ENCODE measurements around the gene MYO16.
"Not testable (repeated sequence)": the region's sequence is repeated elsewhere in the genome, so short reads cannot be mapped to it uniquely, and the experiment has no call there.

The MYO16 gene

DNA sequence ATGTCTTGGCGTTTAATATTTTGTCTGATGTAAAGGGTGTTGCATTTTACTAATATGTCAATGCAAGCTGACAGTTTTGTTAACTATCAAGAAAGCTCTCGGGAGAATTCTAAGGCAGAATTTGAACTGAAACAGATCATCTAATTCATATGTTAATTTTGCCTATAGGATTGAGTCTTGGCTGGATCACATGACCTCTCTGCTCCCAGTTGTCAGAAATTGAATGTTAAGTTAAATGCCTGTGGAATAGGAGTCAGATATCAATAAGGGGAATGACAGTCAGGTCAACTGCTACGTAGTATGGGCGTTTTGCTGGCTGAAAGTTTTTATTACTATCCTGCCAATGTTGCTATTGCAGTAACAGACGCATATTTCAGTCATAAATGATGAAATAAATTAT is 358.5 kb downstream of the MYO16 start:
- DNase-seq: no peak

GRCh38 chr13:108991416-108991815 is 362.0 kb downstream of the MYO16 start:
- DNase-seq: not testable (repeated sequence)

DNA sequence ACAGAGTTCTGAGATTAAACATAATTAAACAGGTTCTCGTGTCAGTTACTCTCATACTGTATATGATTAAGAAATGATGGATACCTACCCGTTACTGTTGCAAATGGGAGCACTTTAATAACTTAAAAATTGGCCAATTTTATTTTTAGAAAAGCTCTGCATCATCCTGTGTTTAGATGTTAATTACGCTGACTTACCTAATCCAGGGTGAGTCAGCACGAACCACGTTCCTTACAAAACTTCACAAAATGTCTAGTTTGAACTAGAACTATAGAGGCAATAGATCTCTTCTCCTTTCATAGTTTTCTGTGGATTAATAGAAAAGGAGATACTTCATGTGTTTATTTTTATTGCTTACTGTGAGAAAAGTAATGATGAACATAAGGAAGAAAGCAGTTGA is 363.9 kb downstream of the MYO16 start:
- no peak for DNase-seq

DNA sequence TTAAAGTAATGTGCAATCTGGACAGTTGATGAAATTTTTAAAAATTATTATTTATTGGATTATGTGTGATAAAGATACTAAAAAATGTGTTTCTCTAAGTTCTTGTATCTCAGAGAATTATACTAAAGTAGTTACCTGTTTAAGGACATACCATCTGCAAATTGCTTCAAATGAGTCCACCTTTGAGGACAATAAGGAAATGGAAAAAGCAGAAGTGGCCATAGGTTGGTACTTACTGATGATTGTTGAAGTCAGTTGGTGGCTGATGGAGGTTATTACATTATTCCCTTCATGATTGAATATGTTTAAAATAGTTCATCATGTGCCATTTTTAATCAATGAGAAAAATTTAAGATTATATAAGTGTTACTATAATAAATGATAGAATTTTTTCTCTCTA is 367.0 kb downstream of the MYO16 start:
- DNase-seq: no peak

GRCh38 chr13:109000207-109000606 is 370.8 kb downstream of the MYO16 start:
- no peak for DNase-seq

DNA sequence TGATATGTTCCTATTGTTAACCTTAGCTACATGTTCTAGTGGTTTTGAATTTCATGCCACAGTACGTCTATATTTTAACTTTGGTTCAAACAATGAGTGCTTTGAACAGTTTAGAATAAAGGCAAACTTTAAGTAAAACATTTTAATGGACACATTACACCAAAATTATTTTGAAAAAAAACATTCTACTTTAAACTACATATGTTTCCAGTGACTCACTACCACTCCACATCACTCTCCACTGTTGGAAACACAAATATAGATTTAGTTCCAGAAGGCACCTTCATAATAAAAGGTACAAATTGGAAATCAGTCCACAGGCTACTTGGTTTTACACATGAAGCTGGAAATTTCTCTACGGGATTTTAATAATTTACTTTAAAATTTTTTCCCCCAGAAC is 373.5 kb downstream of the MYO16 start:
- DNase-seq: no peak

DNA sequence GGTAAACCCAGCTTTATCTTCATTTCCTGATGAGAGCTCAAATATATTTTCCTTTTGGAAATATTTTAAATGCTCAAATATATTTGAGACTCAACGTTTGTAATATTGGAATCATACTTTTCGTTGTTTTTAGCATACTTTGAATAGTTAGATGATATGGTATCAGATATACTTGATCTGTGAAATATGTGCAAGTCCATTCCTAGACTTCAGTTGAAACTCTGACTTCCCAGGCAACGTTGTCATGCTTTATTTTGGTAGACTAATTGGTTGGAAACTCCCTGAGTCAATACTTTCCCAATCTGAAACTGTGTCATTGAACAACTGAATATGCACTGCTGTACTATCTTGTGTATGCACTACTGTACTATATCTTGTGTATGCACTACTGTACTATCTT is 378.5 kb downstream of the MYO16 start:
- DNase-seq: no peak

GRCh38 chr13:109009756-109010155 is 380.3 kb downstream of the MYO16 start:
- no peak for DNase-seq

- no peak for DNase-seq
Measured at GRCh38 chr13:109010912-109011311, 381.5 kb downstream of the MYO16 start.

- DNase-seq: no peak
Measured at GRCh38 chr13:109012115-109012514, 382.7 kb downstream of the MYO16 start.

DNA sequence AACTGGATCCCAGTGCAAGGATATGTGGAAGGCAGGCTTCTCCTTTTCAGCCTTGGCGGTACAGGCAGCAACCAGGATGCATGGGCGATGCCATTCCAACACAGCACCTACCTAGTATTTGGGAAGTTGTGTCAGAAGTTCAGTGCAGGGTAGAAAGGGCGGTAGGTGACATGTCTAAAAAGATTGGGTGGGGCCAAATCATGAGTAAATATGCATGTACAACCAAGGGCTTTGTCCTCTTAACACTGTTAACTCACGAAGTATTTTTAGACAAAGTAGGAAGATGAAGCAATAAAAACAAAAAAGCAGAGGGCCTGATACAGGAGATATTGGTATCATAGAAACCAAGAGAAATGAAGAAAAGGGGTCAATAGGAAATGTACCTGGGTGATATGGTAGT is 392.1 kb downstream of the MYO16 start:
- DNase-seq: no peak

GRCh38 chr13:109024611-109025010 is 395.2 kb downstream of the MYO16 start:
- DNase-seq: no peak

DNA sequence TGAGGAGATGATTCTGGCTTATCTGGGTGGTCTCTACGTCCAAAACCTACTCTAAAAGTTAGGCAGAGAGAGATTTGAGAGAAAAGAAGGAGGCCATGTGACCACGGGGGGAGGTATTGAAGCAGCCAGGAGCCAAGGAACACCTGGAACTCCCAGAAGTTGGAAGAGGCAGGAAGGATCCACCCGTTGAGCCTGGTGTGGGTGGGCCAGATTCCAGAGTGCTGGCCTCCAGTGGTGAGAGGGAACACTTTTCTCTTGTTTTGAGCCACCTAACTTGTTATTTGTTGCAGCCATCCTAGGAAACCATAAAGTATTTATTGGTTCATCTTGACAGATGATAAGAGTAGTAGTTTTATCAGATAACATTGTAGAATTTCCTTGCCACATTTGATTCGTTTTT is 396.9 kb downstream of the MYO16 start:
- no peak for DNase-seq

DNA sequence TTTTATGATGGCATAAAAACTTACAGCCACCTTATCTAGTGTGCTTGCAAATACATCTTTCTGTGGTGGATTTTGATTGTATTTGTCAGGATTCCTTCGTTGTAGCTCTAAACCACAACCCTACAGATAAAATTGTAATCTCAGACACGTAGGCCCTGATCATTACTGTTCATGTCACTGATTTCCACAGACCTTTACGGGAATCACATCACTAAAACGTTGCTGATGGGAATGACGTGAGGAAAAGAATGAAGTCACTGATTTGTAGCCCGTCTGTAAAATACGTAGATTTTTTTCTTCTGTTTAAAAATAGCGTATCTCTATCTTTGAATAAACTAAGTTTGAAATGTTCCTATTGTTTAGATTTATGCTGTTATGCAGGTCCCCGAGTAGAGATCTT is 399.2 kb downstream of the MYO16 start:
- no peak for DNase-seq

DNA sequence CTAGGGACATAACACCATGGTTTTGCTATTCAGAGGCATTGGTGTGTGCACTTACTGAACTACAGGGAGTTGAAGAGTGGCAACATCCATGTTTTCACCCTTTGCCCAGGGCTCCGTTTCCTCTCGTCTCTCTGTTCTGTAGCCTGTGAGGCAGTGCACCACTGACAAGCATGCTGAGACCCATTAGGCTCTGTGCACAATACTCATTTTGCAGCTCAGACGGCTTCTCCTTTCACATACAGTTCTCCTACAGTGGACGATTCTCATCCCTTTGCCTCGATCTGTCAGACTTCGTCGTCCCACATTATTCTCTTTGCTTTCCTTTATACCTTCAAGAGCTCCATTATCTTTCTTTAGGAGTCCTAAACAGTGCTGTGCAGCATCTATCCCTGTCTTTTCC is 403.7 kb downstream of the MYO16 start:
- DNase-seq: no peak

DNA sequence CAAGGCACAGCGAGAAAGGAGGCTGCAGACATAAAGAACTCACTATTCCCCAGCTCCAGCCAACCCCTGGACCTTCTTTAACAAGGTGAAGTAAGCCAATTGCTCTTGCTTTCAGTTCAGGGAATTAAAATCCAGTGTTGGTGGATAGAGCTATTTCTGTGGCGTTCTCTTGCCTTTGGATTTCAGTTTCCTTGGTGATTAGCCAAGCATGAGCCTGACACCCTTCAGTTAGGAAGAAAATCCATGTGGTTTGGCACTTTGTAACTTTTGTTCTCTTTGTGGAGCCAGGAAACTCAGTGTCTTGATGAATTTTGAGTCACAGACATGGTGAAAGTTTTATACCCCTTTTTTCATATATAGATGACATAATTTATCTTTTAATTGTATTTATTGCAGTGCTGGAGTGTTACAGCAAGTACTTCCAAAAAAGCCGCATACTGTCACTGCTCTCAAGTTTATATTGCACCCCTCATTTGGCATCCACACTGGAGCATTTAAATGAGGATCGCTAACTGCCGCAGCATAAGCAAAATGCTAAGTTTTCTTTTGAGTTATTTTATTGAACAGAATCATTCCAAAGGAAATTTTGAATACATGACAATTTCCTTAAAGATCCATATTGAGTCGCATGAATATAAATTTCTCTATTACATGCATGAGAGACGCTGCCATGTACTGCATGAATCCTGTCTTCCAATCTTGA is 406.8 kb downstream of the MYO16 start:
- no peak for DNase-seq

DNA sequence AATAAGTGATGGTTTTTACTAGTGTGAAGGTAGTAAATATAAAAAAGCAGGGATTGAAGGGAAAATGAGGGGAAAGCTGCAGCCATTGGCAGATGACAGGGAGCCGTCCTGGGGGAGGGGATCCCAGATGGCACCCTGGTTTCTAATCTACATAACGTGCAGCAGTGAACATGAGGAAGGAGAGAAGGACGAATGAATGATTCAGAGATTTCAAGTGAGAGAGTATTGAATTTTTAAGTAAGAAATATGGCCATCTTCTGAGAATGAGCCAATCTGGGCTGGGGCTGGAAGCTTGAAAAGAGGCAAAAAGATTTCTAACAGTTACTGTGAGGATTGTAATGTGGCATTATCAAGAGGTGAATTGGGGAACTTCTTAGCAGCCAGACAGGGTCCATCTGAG is 414.2 kb downstream of the MYO16 start:
- DNase-seq: no peak

DNA sequence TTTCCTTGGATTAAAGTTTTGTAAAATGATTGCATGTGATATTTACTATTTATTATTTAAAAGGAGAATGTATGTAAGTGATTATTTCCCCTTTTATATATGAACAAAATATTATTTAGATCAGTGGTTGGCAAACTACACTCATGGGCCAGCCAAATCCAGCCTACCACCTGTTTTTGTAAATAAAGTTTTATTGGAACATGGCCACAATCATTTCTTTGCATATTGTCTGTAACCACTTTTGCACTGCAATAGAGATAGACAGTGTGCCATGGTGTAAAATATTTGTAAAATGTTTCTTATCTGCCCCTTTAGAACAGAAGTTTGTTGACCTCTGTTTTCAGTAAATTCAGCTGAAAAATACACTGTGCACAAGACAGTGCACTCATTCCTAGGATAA is 426.4 kb downstream of the MYO16 start:
- DNase-seq: no peak

DNA sequence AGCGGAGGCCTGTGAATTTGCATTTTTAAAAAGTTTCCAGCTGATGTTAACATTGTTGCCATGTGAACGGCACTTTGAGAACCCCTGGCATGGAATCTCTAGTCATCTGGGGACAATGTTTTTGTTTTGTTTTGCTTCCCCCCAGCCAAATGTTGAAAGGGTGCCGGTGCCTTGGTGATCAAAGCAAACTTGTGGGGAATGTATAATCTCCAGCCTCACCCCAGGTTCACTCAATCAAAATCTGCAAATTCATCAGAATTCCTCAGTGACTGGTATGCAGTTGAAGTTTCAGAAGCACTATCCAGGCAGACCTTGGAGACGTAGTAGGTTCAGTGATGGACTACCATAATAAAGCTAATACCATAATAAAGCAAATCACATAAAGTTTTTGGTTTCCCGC is 428.7 kb downstream of the MYO16 start:
- no peak for DNase-seq

DNA sequence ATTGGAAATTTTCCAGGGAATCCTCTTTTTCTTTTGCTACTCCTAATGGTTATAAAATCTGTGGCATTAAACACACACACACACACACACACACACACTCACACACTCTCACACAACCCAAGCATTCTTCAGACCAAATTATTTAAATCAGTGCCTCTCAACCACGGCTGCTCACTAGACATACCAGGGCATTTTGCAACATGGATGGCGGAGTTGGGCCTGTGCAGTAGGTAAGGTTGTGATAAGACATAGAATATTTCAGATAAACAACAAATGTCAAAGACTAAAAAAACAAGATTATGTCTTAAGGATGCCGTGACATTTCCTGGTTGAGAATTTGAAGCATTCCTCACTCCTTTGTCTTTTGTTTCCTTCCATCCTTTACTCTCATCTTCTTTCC is 443.1 kb downstream of the MYO16 start:
- no peak for DNase-seq

DNA sequence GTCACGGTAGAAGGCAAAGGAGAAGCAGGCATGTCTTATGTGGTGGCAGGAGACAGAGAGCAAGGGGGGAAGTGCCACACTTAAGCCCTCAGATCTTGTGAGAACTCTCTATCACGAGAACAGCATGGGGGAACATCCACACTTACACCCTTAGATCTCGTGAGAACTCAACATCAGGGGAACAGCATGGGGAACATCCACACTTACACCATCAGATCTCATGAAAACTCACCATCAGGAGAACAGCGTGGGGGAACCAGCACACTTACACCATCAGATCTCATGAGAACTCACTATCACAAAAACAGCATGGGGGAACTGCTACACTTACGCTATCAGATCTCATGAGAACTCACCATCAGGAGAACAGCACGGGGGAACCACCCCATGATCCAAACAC is 445.0 kb downstream of the MYO16 start:
- no peak for DNase-seq

DNA sequence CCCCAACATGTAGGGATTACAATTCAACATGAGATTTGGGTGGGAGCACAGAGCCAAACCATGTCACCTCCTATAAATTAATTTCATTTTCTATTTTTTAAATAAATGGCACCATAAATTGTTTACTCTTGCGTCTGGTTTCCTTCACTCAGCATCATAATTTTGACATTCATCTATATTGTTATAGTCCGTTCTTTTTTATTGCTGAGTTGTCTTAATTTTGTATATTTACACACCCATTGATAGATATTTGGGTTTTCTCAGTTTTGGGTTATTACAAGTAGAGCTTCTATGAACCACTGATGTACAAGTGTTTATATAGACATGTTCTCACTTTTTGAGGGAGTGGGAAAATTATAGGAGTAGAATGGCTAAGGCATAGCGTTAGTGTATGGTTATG is 445.4 kb downstream of the MYO16 start:
- DNase-seq: no peak

GRCh38 chr13:109087916-109088623 is 458.7 kb downstream of the MYO16 start:
- no peak for DNase-seq

- DNase-seq: no peak
Measured at GRCh38 chr13:109088624-109088917, 459.2 kb downstream of the MYO16 start.

GRCh38 chr13:109090796-109091195 is 461.4 kb downstream of the MYO16 start:
- DNase-seq: no peak
